Neural progenitor cell (in vitro differentiated cells): ENCODE data around the gene HOXA11.

Experiments used
- CTCF ChIP-seq: fragments of 200-600 bp; sonication (generic); IDR thresholded peaks from 2 replicates; pipeline ENCODE4 v1.5.1; 2017; ENCODE audit warnings: antibody characterized with exemption, mild to moderate bottlenecking
- EZH2 ChIP-seq: fragments of 200-600 bp; sonication (generic); IDR thresholded peaks from 2 replicates; pipeline ENCODE4 v1.6.1; 2017; ENCODE audit warnings: antibody characterized with exemption, mild to moderate bottlenecking, moderate library complexity
- EZH2phosphoT487 ChIP-seq: fragments of 200-600 bp; sonication (generic); IDR thresholded peaks from 2 replicates; pipeline ENCODE4 v1.6.1; 2017; ENCODE audit warnings: antibody characterized with exemption

GRCh38 chr7:27131390-27131819 is 53.6 kb downstream of the HOXA11 start:
- TF ChIP-seq CTCF: no peak
- TF ChIP-seq EZH2: peak; percentile 56
- TF ChIP-seq EZH2phosphoT487: no peak
